GM21381 (cell line): Measurements from ENCODE around the gene TPCN1.

Experiments
- ATAC-seq: cut with Tn5 transposase; IDR thresholded peaks from one replicate; pipeline ENCODE4 v1.9.1; 2021; ENCODE audit warnings: mild to moderate bottlenecking, moderate library complexity; ENCODE audit not compliant: unreplicated experiment

The TPCN1 gene

GRCh38 chr12:113222730-113223531, 1.7 kb downstream of the TPCN1 start:
- no peak for ATAC-seq

GRCh38 chr12:113224955-113225354, 3.7 kb downstream of the TPCN1 start:
- no peak for ATAC-seq

- ATAC-seq, result no peak
These were observed 5.7 kb downstream of the TPCN1 start for GRCh38 chr12:113226696-113227568.

- ATAC-seq, result no peak
These were observed 6.6 kb downstream of the TPCN1 start for GRCh38 chr12:113227686-113228391.

GRCh38 chr12:113228394-113229028, 7.2 kb downstream of the TPCN1 start:
- ATAC-seq, result no peak

- peak; percentile 3 for ATAC-seq
These were observed 9.3 kb downstream of the TPCN1 start for GRCh38 chr12:113230315-113231234.

GRCh38 chr12:113231235-113232088, 10.2 kb downstream of the TPCN1 start:
- ATAC-seq, result no peak

GRCh38 chr12:113232089-113232839, 11.0 kb downstream of the TPCN1 start:
- no peak for ATAC-seq

- ATAC-seq, result peak; percentile 61
These were observed 11.7 kb downstream of the TPCN1 start for GRCh38 chr12:113232840-113233585.

- ATAC-seq, result no peak
These were observed 12.7 kb downstream of the TPCN1 start for GRCh38 chr12:113233967-113234366.

- no peak for ATAC-seq
These were observed 13.2 kb downstream of the TPCN1 start for GRCh38 chr12:113234483-113234882.

GRCh38 chr12:113235976-113236375, 14.7 kb downstream of the TPCN1 start:
- ATAC-seq, result no peak

GRCh38 chr12:113236539-113237399, 15.5 kb downstream of the TPCN1 start:
- ATAC-seq, result no peak

GRCh38 chr12:113237748-113238147, 16.5 kb downstream of the TPCN1 start:
- no peak for ATAC-seq

GRCh38 chr12:113238309-113238708, 17.0 kb downstream of the TPCN1 start:
- no peak for ATAC-seq

GRCh38 chr12:113239288-113239771, 18.1 kb downstream of the TPCN1 start:
- no peak for ATAC-seq
